Measurements from ENCODE around the gene KIAA0513.

DNA sequence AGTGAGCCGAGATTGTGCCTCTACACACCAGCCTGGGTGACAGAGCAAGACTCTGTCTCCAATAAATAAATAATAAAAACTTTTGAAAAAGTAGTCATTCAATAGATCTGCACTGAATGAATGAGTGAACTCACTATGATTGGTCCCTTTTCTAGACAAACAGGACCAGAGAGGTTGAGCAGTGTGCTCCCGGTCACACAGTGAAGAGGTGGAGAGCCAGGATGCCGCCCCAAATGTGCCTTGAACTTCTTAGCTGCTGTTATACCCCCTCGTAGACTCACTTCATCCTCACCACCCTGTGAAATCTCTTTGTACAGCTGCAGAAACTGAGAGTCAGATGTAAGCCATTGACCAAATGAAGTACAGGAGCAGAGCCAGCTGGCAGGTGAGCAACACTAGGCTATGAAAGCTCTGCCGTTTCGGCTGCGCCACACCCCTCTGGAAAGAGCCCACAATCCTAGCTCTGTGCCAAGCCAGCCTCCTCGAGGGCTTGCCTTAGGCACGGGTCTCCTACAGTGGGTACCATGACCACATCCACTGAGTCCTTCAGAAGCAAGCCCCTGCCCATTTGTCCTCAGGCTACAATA is 7.8 kb upstream of the KIAA0513 start:
- TF ChIP-seq, protein P1, sequence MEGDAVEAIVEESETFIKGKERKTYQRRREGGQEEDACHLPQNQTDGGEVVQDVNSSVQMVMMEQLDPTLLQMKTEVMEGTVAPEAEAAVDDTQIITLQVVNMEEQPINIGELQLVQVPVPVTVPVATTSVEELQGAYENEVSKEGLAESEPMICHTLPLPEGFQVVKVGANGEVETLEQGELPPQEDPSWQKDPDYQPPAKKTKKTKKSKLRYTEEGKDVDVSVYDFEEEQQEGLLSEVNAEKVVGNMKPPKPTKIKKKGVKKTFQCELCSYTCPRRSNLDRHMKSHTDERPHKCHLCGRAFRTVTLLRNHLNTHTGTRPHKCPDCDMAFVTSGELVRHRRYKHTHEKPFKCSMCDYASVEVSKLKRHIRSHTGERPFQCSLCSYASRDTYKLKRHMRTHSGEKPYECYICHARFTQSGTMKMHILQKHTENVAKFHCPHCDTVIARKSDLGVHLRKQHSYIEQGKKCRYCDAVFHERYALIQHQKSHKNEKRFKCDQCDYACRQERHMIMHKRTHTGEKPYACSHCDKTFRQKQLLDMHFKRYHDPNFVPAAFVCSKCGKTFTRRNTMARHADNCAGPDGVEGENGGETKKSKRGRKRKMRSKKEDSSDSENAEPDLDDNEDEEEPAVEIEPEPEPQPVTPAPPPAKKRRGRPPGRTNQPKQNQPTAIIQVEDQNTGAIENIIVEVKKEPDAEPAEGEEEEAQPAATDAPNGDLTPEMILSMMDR (IDR thresholded peaks at IDR 0.05; ENCODE audit: borderline replicate concordance, extremely low read depth, low read length, poor library complexity, severe bottlenecking): no peak
- no peak for TF ChIP-seq EZH2 (IDR thresholded peaks at IDR 0.05; ENCODE audit: borderline replicate concordance, low read depth, low read length, severe bottlenecking)

All from DND-41 (cell line).